Fibroblast of villous mesenchyme (primary cell): ENCODE measurements around the gene SLAMF6. TPM values are rescaled to one million over a fixed set of nuclear protein-coding genes. Genes with fewer than 3 reads are reported as not detected.

Source experiments
- DNase-seq: peaks from one replicate; pipeline ENCODE4 v3.0.0-alpha.2; 2010; ENCODE audit warnings: low read depth
- H3K4me3 ChIP-seq: 2 replicates; pipeline ENCODE4 v1.5.1; 2011; ENCODE audit warnings: low read depth, mild to moderate bottlenecking, low read length
- CTCF ChIP-seq: IDR thresholded peaks from 2 replicates; pipeline ENCODE4 v1.5.1; 2012; ENCODE audit warnings: low read depth, mild to moderate bottlenecking, low read length; ENCODE audit not compliant: insufficient read depth
- total RNA-seq: library from RNA; depleted of rRNA; stranded (reverse); fragments of >200 nt; gene quantifications from 2 replicates; pipeline ENCODE4 v1.2.3, GENCODE V29; 2012

The SLAMF6 gene
- total RNA-seq, 1 donor, result not detected

- no peak overlapping the region for H3K4me3 ChIP-seq
- peak; percentile 28 for DNase-seq
- TF ChIP-seq CTCF, result no peak
Measured at GRCh38 chr1:160542303-160542945, 19.4 kb upstream of the SLAMF6 start.

DNA sequence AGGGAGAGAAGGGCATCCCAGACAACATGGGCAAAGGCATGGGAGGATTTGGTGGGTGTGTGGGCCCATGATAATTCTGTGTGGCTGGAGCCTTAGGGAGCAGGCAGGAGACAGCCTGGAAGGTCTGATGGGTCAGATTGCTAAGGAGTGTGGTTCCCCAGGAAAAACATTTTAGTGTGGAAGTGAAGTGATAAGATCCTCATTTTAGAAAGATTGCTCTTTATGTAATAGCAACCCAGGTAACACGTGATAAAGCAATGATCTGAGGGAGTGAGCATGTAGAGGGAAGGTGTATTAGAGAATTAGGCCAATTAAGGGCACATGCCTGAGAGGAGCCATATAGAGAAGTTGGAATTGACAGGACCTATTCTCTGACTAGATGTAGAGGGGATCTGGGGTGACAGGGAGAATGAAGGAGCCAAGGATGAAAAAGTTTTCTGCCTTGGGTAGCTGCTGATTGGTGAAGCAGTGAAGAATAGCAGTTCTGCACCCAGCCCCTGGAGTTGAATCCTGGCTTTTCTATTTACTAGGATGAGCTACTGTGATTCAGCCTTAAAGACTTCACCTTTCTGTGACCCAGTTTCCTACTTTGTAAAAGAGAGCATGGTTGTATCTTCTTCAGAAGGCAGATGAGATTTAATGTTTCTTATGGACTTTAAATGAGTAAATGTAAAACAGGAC, 18.7 kb upstream of the SLAMF6 start:
- DNase-seq, result peak; percentile 12
- no peak for TF ChIP-seq CTCF
- H3K4me3 ChIP-seq, result no peak overlapping the region

GRCh38 chr1:160540859-160541233, 17.8 kb upstream of the SLAMF6 start:
- TF ChIP-seq CTCF, result no peak
- no peak for DNase-seq
- H3K4me3 ChIP-seq, result no peak overlapping the region

GRCh38 chr1:160539990-160540858, 17.2 kb upstream of the SLAMF6 start:
- H3K4me3 ChIP-seq, result no peak overlapping the region
- TF ChIP-seq CTCF, result no peak
- DNase-seq, result peak; percentile 48

- no peak for TF ChIP-seq CTCF
- H3K4me3 ChIP-seq, result no peak overlapping the region
- no peak for DNase-seq
Measured at GRCh38 chr1:160539684-160539989, 16.6 kb upstream of the SLAMF6 start.

DNA sequence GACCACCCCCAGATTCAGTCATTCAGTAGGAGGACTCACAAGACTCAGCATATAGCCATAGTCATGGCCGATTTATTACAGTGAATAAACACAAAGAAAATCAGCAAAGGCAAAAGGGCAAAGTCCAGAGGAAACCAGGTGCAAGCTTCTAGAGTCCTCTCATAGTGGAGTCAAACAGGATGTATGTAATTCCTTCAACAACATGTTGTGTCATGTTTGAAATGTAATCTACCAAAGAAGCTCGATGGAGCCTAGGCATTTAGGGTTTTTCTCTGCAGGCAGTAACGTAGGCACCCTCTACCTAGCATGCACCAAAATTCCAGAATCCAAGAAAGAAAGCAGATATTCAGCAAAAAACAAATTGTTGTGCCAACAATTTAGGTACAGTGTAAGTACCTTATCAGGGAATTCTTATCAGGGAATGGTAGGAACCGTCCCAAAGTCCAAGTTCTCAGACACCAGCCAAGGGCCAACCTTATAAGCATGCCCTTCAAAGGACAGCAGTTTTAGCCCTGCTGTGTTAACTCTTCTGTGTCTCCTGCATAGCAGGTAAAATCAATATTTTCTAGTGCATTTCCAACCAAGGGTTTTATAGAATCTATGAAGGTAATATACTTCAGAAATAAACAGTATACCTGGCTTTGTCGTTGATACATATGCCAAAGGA, 16.1 kb upstream of the SLAMF6 start:
- no peak for TF ChIP-seq CTCF
- no peak overlapping the region for H3K4me3 ChIP-seq

More for the DNA sequence above, 16.1 kb upstream of the SLAMF6 start:
- no peak for DNase-seq
